Measurements from ENCODE around the gene WDR55. TPM values are rescaled to one million over a fixed set of nuclear protein-coding genes. Genes with fewer than 3 reads are reported as not detected.

Gene WDR55
- total and polyA plus RNA-seq, 10 of the 15 experiments (the other 5 are each of a cell fraction or from before 2014, with no cell fraction given): 3.4 to 27.8 (median 20.3) TPM

DNA sequence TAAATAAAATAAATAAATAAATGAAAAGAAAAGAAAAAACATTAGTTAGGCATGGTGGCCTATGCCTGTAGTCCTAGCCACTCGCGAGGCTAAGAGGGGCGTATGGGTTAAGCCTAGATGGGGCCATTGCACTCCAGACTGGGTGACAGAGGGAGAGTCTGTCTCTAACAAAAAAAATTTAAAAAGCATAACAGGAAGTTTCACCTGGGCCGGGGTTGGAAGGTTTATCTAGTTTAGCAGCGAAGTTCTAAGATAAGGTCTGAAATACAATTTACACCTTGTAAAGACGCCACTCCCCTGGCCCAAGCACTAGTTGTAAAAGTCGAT is 53.5 kb downstream of the WDR55 start:
- BruUV-seq (replicated peaks): no TSS peak
- H3K4me1 ChIP-seq (ENCODE audit: control insufficient read depth, insufficient read depth, low read length): no peaks in the 10 kb centered on the region
- CTCF ChIA-PET: interaction anchor here (0.8 to 4.9 kb wide), 15 partner anchors 8 to 478 kb away, joined by 3 to 52 read pairs (median 5); partner anchors contain the start of genes HARS1 and HARS2
- no peak overlapping the region for H3K4me2 ChIP-seq (ENCODE audit: control insufficient read depth, insufficient read depth)
- no peak for DNase-seq (ENCODE audit: low read depth, low spot score)
- H3K36me3 ChIP-seq (ENCODE audit: control insufficient read depth in 2 of 2, insufficient read depth in 2 of 2, low read length in 1 of 2): no peaks in the 10 kb centered on the region
- H3K27me3 ChIP-seq (replicated peaks in 1 of 2; ENCODE audit: control insufficient read depth in 2 of 2, insufficient read depth in 2 of 2, low read length in 1 of 2): no peaks in the 10 kb centered on the region
- WGBS (ENCODE audit: insufficient coverage, insufficient replicate concordance, low lambda C conversion rate, missing lambda C conversion rate): 85% methylated on average over 7 of the region's 7 CpGs
- no peak overlapping the region for H3K27ac ChIP-seq (ENCODE audit: control insufficient read depth, insufficient read depth)
- intact Hi-C loops (cut with micrococcal nuclease; ENCODE audit: unreplicated experiment) (loop anchor here (2.0 to 10.0 kb wide), 2 partner anchors 53 to 897 kb away; partner anchors contain the start of genes DIAPH1 and WDR55), in situ Hi-C loops (cut with MboI) (loop anchor here (5.0 kb wide), 2 partner anchors 356 to 476 kb away; partner anchors contain the start of gene SLC4A9)
- H3K9me3 ChIP-seq (replicated peaks; ENCODE audit: control insufficient read depth, insufficient read depth, low read length): no peaks in the 10 kb centered on the region
- no peaks in the 10 kb centered on the region for H3K79me2 ChIP-seq (ENCODE audit: control insufficient read depth, insufficient read depth, low read length)
- POLR2A ChIA-PET: interaction anchor here (0.6 to 1.0 kb wide), 3 partner anchors 8 to 474 kb away, joined by 3 read pairs; no protein-coding TSS in a partner anchor
- no peak for FAIRE-seq
- peak overlapping the region; percentile 31; the same call in 1 of the 2 replicates for H2AFZ ChIP-seq (ENCODE audit: control insufficient read depth, low read depth, low read length)
- RAD21 ChIA-PET (ENCODE audit: unreplicated experiment): interaction anchor here (0.7 to 5.1 kb wide), 12 partner anchors 7 to 602 kb away, joined by 3 to 34 read pairs (median 5); partner anchors contain the start of genes HARS1, HARS2, IK and NDUFA2
- peak; percentile 11; the same call in 2 of the 3 replicates for ATAC-seq
- H3K9ac ChIP-seq (ENCODE audit: control insufficient read depth, insufficient read depth, low read length): no peak overlapping the region
- no peak overlapping the region for H3K4me3 ChIP-seq
- SMC1A ChIA-PET (ENCODE audit: uncharacterized antibody, unreplicated experiment): interaction anchor here (0.8 to 3.1 kb wide), 7 partner anchors 84 to 373 kb away, joined by 3 to 21 read pairs (median 4); partner anchors contain the start of gene EIF4EBP3
- H4K20me1 ChIP-seq (ENCODE audit: control insufficient read depth, insufficient read depth): no peaks in the 10 kb centered on the region
- TF ChIP-seq REST (IDR thresholded peaks at IDR 0.05; ENCODE audit: low read depth, low read length): no peak
- no peak for TF ChIP-seq BMI1 (IDR thresholded peaks at IDR 0.05; ENCODE audit: borderline replicate concordance)
- TF ChIP-seq RELA (IDR thresholded peaks at IDR 0.05; ENCODE audit: borderline replicate concordance, partially characterized antibody): no peak
- TF ChIP-seq RFX5 (IDR thresholded peaks at IDR 0.05; ENCODE audit: low read depth, low read length): no peak
- no peak for TF ChIP-seq MAX (IDR thresholded peaks at IDR 0.05; ENCODE audit: low read depth, low read length)
- TF ChIP-seq IKZF2 (IDR thresholded peaks at IDR 0.05): no peak
- no peak for TF ChIP-seq MXI1 (IDR thresholded peaks at IDR 0.05; ENCODE audit: low read depth, low read length)
- TF ChIP-seq RAD21 (IDR thresholded peaks at IDR 0.05; ENCODE audit: insufficient read depth, low read depth, low read length): no peak
- TF ChIP-seq KDM1A (IDR thresholded peaks at IDR 0.05; ENCODE audit: borderline replicate concordance): no peak
- TF ChIP-seq CUX1 (IDR thresholded peaks at IDR 0.05; ENCODE audit: insufficient replicate concordance, low read depth, low read length): no peak
- TF ChIP-seq, protein P1, sequence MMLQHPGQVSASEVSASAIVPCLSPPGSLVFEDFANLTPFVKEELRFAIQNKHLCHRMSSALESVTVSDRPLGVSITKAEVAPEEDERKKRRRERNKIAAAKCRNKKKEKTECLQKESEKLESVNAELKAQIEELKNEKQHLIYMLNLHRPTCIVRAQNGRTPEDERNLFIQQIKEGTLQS (IDR thresholded peaks at IDR 0.05; ENCODE audit: borderline replicate concordance, extremely low read depth, low read depth, low read length): no peak
- TF ChIP-seq NR2F1 (conservative IDR thresholded peaks at IDR 0.05): no peak
- no peak for TF ChIP-seq NRF1 (conservative IDR thresholded peaks at IDR 0.05; ENCODE audit: low read depth, low read length)
- TF ChIP-seq JUND (IDR thresholded peaks at IDR 0.05; ENCODE audit: low read depth, low read length): no peak
- no peak for TF ChIP-seq HDGF (IDR thresholded peaks at IDR 0.05)
- TF ChIP-seq PAX8 (IDR thresholded peaks at IDR 0.05): no peak

Data from GM12878 (cell line).